ENCODE measurements around the gene IBA57. TPM values are rescaled to one million over a fixed set of nuclear protein-coding genes. Genes with fewer than 3 reads are reported as not detected.

Gene IBA57
- total RNA-seq, 3 donors from 2014 or later = 11.5 to 12.9 (median 11.8) TPM

- intact Hi-C loops (cut with DNase I, micrococcal nuclease) = no loop called here
Measured at GRCh38 chr1:228210712-228211530, 45.3 kb downstream of the IBA57 start.

GRCh38 chr1:228211531-228212414 lies 46.2 kb downstream of the IBA57 start:
- Histone ChIP-seq H3K4me3 (no peak overlapping the region), H3K4me1 (ENCODE audit: low read depth) (no peaks in the 10 kb centered on the region), H3K9me3 (no peaks in the 10 kb centered on the region), H3K36me3 (ENCODE audit: low read depth) (no peaks in the 10 kb centered on the region)
- intact Hi-C loops (cut with DNase I, micrococcal nuclease) = no loop called here
- DNase-seq (no peak), ATAC-seq (no peak)
- no peak for TF ChIP-seq CTCF (IDR thresholded peaks at IDR 0.05)

More at GRCh38 chr1:228210712-228211530, 45.3 kb downstream of the IBA57 start:
- Histone ChIP-seq H3K4me1 (ENCODE audit: low read depth) (no peaks in the 10 kb centered on the region), H3K9me3 (no peaks in the 10 kb centered on the region), H3K36me3 (ENCODE audit: low read depth) (no peaks in the 10 kb centered on the region), H3K4me3 (no peak overlapping the region)
- TF ChIP-seq CTCF (IDR thresholded peaks at IDR 0.05) = no peak
- no peak for DNase-seq
- no peak for ATAC-seq

GRCh38 chr1:228212415-228212965 lies 46.9 kb downstream of the IBA57 start:
- DNase-seq = no peak
- Histone ChIP-seq H3K4me1 (ENCODE audit: low read depth) (no peaks in the 10 kb centered on the region), H3K4me3 (no peak overlapping the region), H3K9me3 (no peaks in the 10 kb centered on the region), H3K36me3 (ENCODE audit: low read depth) (no peaks in the 10 kb centered on the region)
- intact Hi-C loops (cut with DNase I, micrococcal nuclease) = no loop called here
- TF ChIP-seq CTCF (IDR thresholded peaks at IDR 0.05) = no peak
- ATAC-seq = no peak

GRCh38 chr1:228212966-228213844 lies 47.6 kb downstream of the IBA57 start:
- ATAC-seq (peak; percentile 95), DNase-seq (peak; percentile 91 to 92 (median 92))
- Histone ChIP-seq H3K4me3 (no peak overlapping the region), H3K4me1 (ENCODE audit: low read depth) (no peaks in the 10 kb centered on the region), H3K9me3 (no peaks in the 10 kb centered on the region), H3K36me3 (ENCODE audit: low read depth) (no peaks in the 10 kb centered on the region)
- TF ChIP-seq CTCF (IDR thresholded peaks at IDR 0.05) = peak; percentile 33
- intact Hi-C loops (cut with DNase I, micrococcal nuclease) = no loop called here

All from mucosa of descending colon (tissue), 3 donors.